Measurements from ENCODE around the gene KHK. TPM values are rescaled to one million over a fixed set of nuclear protein-coding genes. Genes with fewer than 3 reads are reported as not detected.
"Not testable (repeated sequence)": the region's sequence is repeated elsewhere in the genome, so short reads cannot be mapped to it uniquely, and the experiment has no call there.

The KHK gene
- total and polyA plus RNA-seq, 4 experiments from 2014 or later = 6.0 to 8.6 (median 7.2) TPM

DNA sequence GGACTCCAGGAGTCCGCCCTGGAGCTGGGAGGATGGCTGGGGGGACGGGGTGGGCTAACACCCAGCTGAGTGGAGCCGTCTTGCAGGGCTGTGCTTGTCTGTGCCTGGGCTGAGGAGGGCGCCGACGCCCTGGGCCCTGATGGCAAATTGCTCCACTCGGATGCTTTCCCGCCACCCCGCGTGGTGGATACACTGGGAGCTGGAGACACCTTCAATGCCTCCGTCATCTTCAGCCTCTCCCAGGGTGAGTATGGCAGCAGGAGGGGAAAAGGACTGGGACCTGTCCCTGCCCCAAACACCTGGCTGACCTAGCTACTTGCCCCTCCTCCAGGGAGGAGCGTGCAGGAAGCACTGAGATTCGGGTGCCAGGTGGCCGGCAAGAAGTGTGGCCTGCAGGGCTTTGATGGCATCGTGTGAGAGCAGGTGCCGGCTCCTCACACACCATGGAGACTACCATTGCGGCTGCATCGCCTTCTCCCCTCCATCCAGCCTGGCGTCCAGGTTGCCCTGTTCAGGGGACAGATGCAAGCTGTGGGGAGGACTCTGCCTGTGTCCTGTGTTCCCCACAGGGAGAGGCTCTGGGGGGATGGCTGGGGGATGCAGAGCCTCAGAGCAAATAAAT lies 12.9 kb downstream of the KHK start:
- Histone ChIP-seq H3K27ac (ENCODE audit: low read depth, low read length) (no peak overlapping the region), H3K36me3 (ENCODE audit: insufficient read depth, low read length) (no peaks in the 10 kb centered on the region), H3K27me3 (ENCODE audit: insufficient read depth, low read length) (no peaks in the 10 kb centered on the region), H3K9me3 (ENCODE audit: control insufficient read depth in 1 of 2, low read length in 2 of 2) (no peaks in the 10 kb centered on the region), H3K4me3 (ENCODE audit: low read length in 2 of 2) (no peak overlapping the region), H3K4me1 (ENCODE audit: insufficient read depth, low read length) (peaks cover 9% of the 10 kb centered on the region)
- no peak overlapping the region for H3K27ac Mint-ChIP-seq
- H3K27me3 Mint-ChIP-seq = no peaks in the 10 kb centered on the region
- no peak for DNase-seq
- ChIA-PET POLR2A (ENCODE audit: partially characterized antibody) (no interaction called here), CTCF (ENCODE audit: partially characterized antibody) (interaction anchor here (0.5 to 10.0 kb wide), 9 partner anchors 8 to 254 kb away, joined by 3 to 121 read pairs (median 5); partner anchors contain the start of genes ABHD1 and TRIM54)
- H3K4me1 Mint-ChIP-seq = peaks cover 8 to 16% (median 10%) of the 10 kb centered on the region in 4 donors
- H3K36me3 Mint-ChIP-seq = peaks cover 0 to 1% of the 10 kb centered on the region in 2 donors
- intact Hi-C loops (cut with micrococcal nuclease) = no loop called here
- no peak overlapping the region for H3K4me3 Mint-ChIP-seq
- H3K9me3 Mint-ChIP-seq = no peaks in the 10 kb centered on the region

DNA sequence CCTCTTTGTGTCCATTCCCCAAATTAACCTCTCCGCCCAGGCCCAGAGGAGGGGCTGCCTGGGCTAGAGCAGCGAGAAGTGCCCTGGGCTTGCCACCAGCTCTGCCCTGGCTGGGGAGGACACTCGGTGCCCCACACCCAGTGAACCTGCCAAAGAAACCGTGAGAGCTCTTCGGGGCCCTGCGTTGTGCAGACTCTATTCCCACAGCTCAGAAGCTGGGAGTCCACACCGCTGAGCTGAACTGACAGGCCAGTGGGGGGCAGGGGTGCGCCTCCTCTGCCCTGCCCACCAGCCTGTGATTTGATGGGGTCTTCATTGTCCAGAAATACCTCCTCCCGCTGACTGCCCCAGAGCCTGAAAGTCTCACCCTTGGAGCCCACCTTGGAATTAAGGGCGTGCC lies 13.5 kb downstream of the KHK start:
- POLR2A ChIA-PET (ENCODE audit: partially characterized antibody) = no interaction called here
- peak overlapping the region in 1 of 7 donors; percentile 42 for H3K27ac Mint-ChIP-seq
- DNase-seq = no peak
- Histone ChIP-seq H3K27me3 (ENCODE audit: insufficient read depth, low read length) (no peaks in the 10 kb centered on the region), H3K36me3 (ENCODE audit: insufficient read depth, low read length) (no peaks in the 10 kb centered on the region), H3K27ac (ENCODE audit: low read depth, low read length) (no peak overlapping the region), H3K4me1 (ENCODE audit: insufficient read depth, low read length) (peaks cover 9% of the 10 kb centered on the region), H3K4me3 (ENCODE audit: low read length in 2 of 2) (no peak overlapping the region), H3K9me3 (ENCODE audit: control insufficient read depth in 1 of 2, low read length in 2 of 2) (no peaks in the 10 kb centered on the region)
- intact Hi-C loops (cut with micrococcal nuclease) = no loop called here
- H3K4me1 Mint-ChIP-seq = peaks cover 8 to 16% (median 10%) of the 10 kb centered on the region in 4 donors
- H3K36me3 Mint-ChIP-seq = peaks cover 0 to 1% of the 10 kb centered on the region in 2 donors
- no peaks in the 10 kb centered on the region for H3K9me3 Mint-ChIP-seq
- CTCF ChIA-PET (ENCODE audit: partially characterized antibody) = interaction anchor here (0.5 to 10.0 kb wide), 9 partner anchors 9 to 253 kb away, joined by 3 to 121 read pairs (median 5); partner anchors contain the start of genes ABHD1 and TRIM54
- no peak overlapping the region for H3K4me3 Mint-ChIP-seq
- peaks cover 0 to 2% of the 10 kb centered on the region in 2 donors for H3K27me3 Mint-ChIP-seq

DNA sequence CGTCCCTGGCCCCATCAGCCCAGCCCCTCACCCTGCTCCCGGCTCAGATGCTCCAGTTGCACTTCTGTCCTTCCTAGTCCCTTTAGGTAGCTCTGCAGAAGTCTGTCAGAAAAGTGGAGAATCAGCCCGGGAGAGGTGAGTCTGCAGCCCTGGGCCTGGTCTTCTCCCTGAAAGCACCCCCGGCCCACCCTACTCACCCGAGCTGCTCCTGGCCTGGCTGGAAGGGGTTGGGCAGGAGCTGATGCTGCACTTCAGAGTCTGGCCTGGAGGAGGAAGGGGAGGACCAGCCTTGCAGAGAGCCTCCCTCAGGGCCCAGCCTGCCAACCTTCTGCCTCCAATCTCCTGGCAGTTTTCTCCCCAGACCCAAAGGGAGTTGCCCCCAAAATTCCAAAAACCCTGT lies 15.8 kb downstream of the KHK start:
- no peaks in the 10 kb centered on the region for H3K27me3 ChIP-seq (ENCODE audit: insufficient read depth, low read length)
- H3K4me3 ChIP-seq (ENCODE audit: low read length in 2 of 2) = no peak overlapping the region
- peaks cover 0 to 3% (median 0%) of the 10 kb centered on the region in 4 donors for H3K4me1 Mint-ChIP-seq
- intact Hi-C loops (cut with micrococcal nuclease) = no loop called here
- H3K27ac ChIP-seq (ENCODE audit: low read depth, low read length) = no peak overlapping the region
- no peak for DNase-seq
- ChIA-PET CTCF (ENCODE audit: partially characterized antibody) (interaction anchor here (2.6 to 10.0 kb wide), 2 partner anchors 180 to 201 kb away, joined by 13 to 121 read pairs; partner anchors contain the start of gene TRIM54), POLR2A (ENCODE audit: partially characterized antibody) (no interaction called here)
- H3K36me3 Mint-ChIP-seq = peaks cover 0 to 1% of the 10 kb centered on the region in 2 donors
- H3K36me3 ChIP-seq (ENCODE audit: insufficient read depth, low read length) = no peaks in the 10 kb centered on the region
- no peaks in the 10 kb centered on the region for H3K9me3 ChIP-seq (ENCODE audit: control insufficient read depth in 1 of 2, low read length in 2 of 2)
- H3K4me3 Mint-ChIP-seq = no peak overlapping the region
- H3K27me3 Mint-ChIP-seq = peaks cover 4 to 8% of the 10 kb centered on the region in 2 donors
- no peaks in the 10 kb centered on the region for H3K9me3 Mint-ChIP-seq
- no peaks in the 10 kb centered on the region for H3K4me1 ChIP-seq (ENCODE audit: insufficient read depth, low read length)
- no peak overlapping the region for H3K27ac Mint-ChIP-seq

GRCh38 chr2:27105981-27106380 lies 19.4 kb downstream of the KHK start:
- intact Hi-C loops (cut with micrococcal nuclease) = no loop called here
- Histone ChIP-seq H3K4me1 (ENCODE audit: insufficient read depth, low read length) (no peaks in the 10 kb centered on the region), H3K9me3 (ENCODE audit: control insufficient read depth in 1 of 2, low read length in 2 of 2) (no peaks in the 10 kb centered on the region), H3K27ac (ENCODE audit: low read depth, low read length) (no peak overlapping the region), H3K36me3 (ENCODE audit: insufficient read depth, low read length) (no peaks in the 10 kb centered on the region), H3K4me3 (ENCODE audit: low read length in 2 of 2) (no peak overlapping the region), H3K27me3 (ENCODE audit: insufficient read depth, low read length) (no peaks in the 10 kb centered on the region)
- Mint-ChIP-seq H3K27ac (no peak overlapping the region), H3K27me3 (peaks cover 4 to 12% of the 10 kb centered on the region in 2 donors), H3K9me3 (no peaks in the 10 kb centered on the region), H3K36me3 (no peaks in the 10 kb centered on the region), H3K4me1 (no peaks in the 10 kb centered on the region), H3K4me3 (no peak overlapping the region)
- CTCF ChIA-PET (ENCODE audit: partially characterized antibody) = interaction anchor here (1.1 to 1.6 kb wide), 2 partner anchors 174 to 197 kb away, joined by 3 to 7 read pairs; no protein-coding TSS in a partner anchor
- DNase-seq = no peak
- POLR2A ChIA-PET (ENCODE audit: partially characterized antibody) = no interaction called here

DNA sequence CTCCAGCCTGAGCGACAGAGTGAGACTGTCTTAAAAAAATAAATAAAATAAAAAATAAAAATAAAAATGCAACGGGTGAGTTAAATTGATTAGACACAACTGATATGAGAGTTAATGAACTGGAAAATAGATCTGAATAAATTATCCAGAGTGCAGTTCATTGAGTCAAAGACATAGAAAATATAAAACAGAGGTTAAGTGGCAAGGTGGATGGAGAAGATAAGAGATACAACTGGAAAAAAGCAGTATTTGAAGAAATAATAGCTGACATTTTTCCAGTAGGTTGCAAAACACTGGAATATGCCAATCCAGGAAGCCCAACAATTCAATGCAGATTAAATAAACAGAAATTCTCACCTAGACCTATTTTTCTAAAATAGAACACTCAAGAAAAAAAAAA lies 21.6 kb downstream of the KHK start:
- POLR2A ChIA-PET (ENCODE audit: partially characterized antibody) = interaction anchor here (0.6 kb wide), 1 partner anchor 25 kb away, joined by 3 read pairs; no protein-coding TSS in a partner anchor
- no peaks in the 10 kb centered on the region for H3K9me3 Mint-ChIP-seq
- H3K27me3 Mint-ChIP-seq = peaks cover 5 to 16% of the 10 kb centered on the region in 2 donors
- intact Hi-C loops (cut with micrococcal nuclease) = no loop called here
- H3K4me3 Mint-ChIP-seq = no peak overlapping the region
- H3K27me3 ChIP-seq (ENCODE audit: insufficient read depth, low read length) = no peaks in the 10 kb centered on the region
- no peaks in the 10 kb centered on the region for H3K4me1 ChIP-seq (ENCODE audit: insufficient read depth, low read length)
- H3K36me3 ChIP-seq (ENCODE audit: insufficient read depth, low read length) = no peaks in the 10 kb centered on the region
- H3K27ac ChIP-seq (ENCODE audit: low read depth, low read length) = no peak overlapping the region
- H3K9me3 ChIP-seq (ENCODE audit: control insufficient read depth in 1 of 2, low read length in 2 of 2) = no peaks in the 10 kb centered on the region
- CTCF ChIA-PET (ENCODE audit: partially characterized antibody) = interaction anchor here (1.7 kb wide), 1 partner anchor 172 kb away, joined by 4 read pairs; no protein-coding TSS in a partner anchor
- H3K4me3 ChIP-seq (ENCODE audit: low read length in 2 of 2) = no peak overlapping the region
- H3K4me1 Mint-ChIP-seq = no peaks in the 10 kb centered on the region
- no peak overlapping the region for H3K27ac Mint-ChIP-seq
- no peak for DNase-seq
- H3K36me3 Mint-ChIP-seq = no peaks in the 10 kb centered on the region

- H3K36me3 Mint-ChIP-seq = no peaks in the 10 kb centered on the region
- no peaks in the 10 kb centered on the region for H3K27me3 ChIP-seq (ENCODE audit: insufficient read depth, low read length)
- no peaks in the 10 kb centered on the region for H3K4me1 ChIP-seq (ENCODE audit: insufficient read depth, low read length)
- H3K9me3 Mint-ChIP-seq = no peaks in the 10 kb centered on the region
- CTCF ChIA-PET (ENCODE audit: partially characterized antibody) = interaction anchor here (1.7 kb wide), 1 partner anchor 171 kb away, joined by 4 read pairs; no protein-coding TSS in a partner anchor
- intact Hi-C loops (cut with micrococcal nuclease) = no loop called here
- no peak for DNase-seq
- H3K4me3 ChIP-seq (ENCODE audit: low read length in 2 of 2) = no peak overlapping the region
- H3K27ac ChIP-seq (ENCODE audit: low read depth, low read length) = no peak overlapping the region
- H3K4me3 Mint-ChIP-seq = no peak overlapping the region
- POLR2A ChIA-PET (ENCODE audit: partially characterized antibody) = no interaction called here
- H3K36me3 ChIP-seq (ENCODE audit: insufficient read depth, low read length) = no peaks in the 10 kb centered on the region
- H3K27ac Mint-ChIP-seq = peak overlapping the region in 1 of 7 donors; percentile 43
- no peaks in the 10 kb centered on the region for H3K4me1 Mint-ChIP-seq
- H3K27me3 Mint-ChIP-seq = peaks cover 5 to 16% of the 10 kb centered on the region in 2 donors
- H3K9me3 ChIP-seq (ENCODE audit: control insufficient read depth in 1 of 2, low read length in 2 of 2) = no peaks in the 10 kb centered on the region
These were observed 22.5 kb downstream of the KHK start for GRCh38 chr2:27109083-27109482.

GRCh38 chr2:27110603-27111352 lies 24.2 kb downstream of the KHK start:
- H3K9me3 Mint-ChIP-seq; H3K27me3 ChIP-seq (ENCODE audit: insufficient read depth, low read length); H3K27ac Mint-ChIP-seq; intact Hi-C loops (cut with micrococcal nuclease); H3K36me3 ChIP-seq (ENCODE audit: insufficient read depth, low read length); H3K4me1 Mint-ChIP-seq; DNase-seq; H3K4me3 Mint-ChIP-seq; H3K4me3 ChIP-seq (ENCODE audit: low read length in 2 of 2); POLR2A ChIA-PET (ENCODE audit: partially characterized antibody); H3K9me3 ChIP-seq (ENCODE audit: control insufficient read depth in 1 of 2, low read length in 2 of 2); H3K4me1 ChIP-seq (ENCODE audit: insufficient read depth, low read length); H3K27ac ChIP-seq (ENCODE audit: low read depth, low read length); H3K36me3 Mint-ChIP-seq: not testable (repeated sequence)
- peaks cover 5 to 16% of the 10 kb centered on the region in 2 donors for H3K27me3 Mint-ChIP-seq
- CTCF ChIA-PET (ENCODE audit: partially characterized antibody) = interaction anchor here (0.6 kb wide), 1 partner anchor 23 kb away, joined by 3 read pairs; no protein-coding TSS in a partner anchor

Measured in CD4-positive, alpha-beta memory T cell (primary cell).